ENCODE data around the gene TP63.
"Not testable (repeated sequence)": the region's sequence is repeated elsewhere in the genome, so short reads cannot be mapped to it uniquely, and the experiment has no call there.

The TP63 gene

DNA sequence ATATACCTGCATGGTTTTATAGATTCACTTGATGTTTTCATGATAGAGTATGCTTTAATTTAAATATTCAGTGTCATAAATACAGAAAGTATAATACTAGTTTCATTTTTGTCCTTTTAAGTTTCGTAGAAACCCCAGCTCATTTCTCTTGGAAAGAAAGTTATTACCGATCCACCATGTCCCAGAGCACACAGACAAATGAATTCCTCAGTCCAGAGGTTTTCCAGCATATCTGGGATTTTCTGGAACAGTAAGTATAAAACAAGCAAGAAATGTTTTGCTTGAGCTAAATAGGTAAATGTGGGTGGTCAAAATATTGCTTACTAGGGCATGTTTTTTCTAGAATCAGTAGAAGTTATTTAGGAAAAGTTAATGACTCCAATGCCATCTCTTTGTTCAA is 106.4 kb downstream of the TP63 start:
- Mint-ChIP-seq H3K4me1 (no peaks in the 10 kb centered on the region), H3K9me3 (no peaks in the 10 kb centered on the region), H3K27me3 (no peaks in the 10 kb centered on the region), H3K27ac (no peak overlapping the region), H3K4me3 (no peak overlapping the region), H3K36me3 (no peaks in the 10 kb centered on the region)
- CTCF ChIA-PET = no interaction called here
- DNase-seq = no peak

DNA sequence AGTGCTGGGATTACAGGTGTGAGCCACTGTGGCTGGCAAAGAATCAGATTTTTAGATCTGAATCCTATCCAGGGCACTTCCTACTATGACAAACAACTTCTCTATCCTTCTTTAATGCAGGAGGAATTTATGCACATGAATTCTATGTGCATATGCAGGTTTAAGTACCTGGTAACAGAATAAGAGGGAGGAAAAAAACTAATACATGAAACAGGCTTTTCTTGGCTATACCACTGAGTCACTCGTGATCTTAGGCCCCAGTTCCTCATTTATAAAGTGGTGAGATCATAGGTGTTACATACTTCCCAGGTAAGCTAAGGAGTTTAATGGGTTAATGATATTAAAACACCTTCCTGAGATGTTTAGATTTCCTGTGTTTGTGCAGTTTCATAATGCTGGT is 108.2 kb downstream of the TP63 start:
- CTCF ChIA-PET = no interaction called here
- Mint-ChIP-seq H3K4me3 (no peak overlapping the region), H3K36me3 (no peaks in the 10 kb centered on the region), H3K27ac (no peak overlapping the region), H3K9me3 (no peaks in the 10 kb centered on the region), H3K27me3 (no peaks in the 10 kb centered on the region), H3K4me1 (no peaks in the 10 kb centered on the region)
- no peak for DNase-seq

DNA sequence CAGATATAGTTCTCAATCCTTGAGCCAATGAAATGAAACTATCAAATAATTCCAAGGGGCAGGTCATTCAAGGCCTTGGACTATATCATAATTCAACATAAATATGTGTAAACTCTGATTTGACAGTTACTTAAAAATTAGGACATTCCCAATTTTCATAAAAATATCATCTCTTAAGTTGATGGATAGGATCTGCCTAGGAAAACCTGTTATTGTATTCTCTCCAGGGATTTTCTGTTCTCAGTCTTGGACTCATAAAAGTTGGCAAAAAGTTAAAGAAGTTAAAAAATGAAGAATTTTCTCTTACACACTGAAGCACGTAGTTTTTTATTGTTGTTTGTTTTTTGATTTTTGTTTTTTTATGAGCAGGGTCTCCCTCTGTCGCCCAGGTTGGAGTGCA is 109.0 kb downstream of the TP63 start:
- no peak for DNase-seq
- Mint-ChIP-seq H3K4me3 (no peak overlapping the region), H3K9me3 (peaks cover 6% of the 10 kb centered on the region), H3K27me3 (no peaks in the 10 kb centered on the region), H3K36me3 (no peaks in the 10 kb centered on the region), H3K27ac (no peak overlapping the region), H3K4me1 (no peaks in the 10 kb centered on the region)
- CTCF ChIA-PET = no interaction called here

DNA sequence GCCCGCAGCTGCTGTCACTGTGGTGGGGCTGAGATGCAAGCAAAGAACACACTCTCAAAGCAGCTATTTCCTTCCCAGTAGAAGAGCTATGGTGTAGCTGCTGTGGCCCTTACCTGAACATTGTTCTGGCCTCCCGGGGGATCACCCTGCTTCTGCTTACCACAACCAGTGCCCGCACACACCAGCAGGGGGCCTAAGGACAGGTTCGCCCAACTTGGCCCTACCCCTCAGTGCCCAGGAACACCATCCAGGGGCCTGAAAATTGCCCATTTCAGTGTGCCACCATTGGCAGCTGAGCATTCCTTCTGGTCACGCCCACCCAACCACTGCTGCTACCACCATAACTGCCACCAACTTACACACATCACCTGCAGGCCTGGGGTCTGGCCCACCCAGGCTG is 113.0 kb downstream of the TP63 start:
- Mint-ChIP-seq H3K36me3 (no peaks in the 10 kb centered on the region), H3K27ac (no peak overlapping the region), H3K27me3 (no peaks in the 10 kb centered on the region), H3K4me1 (no peaks in the 10 kb centered on the region), H3K4me3 (no peak overlapping the region), H3K9me3 (peaks cover 8% of the 10 kb centered on the region)
- DNase-seq = no peak
- CTCF ChIA-PET = no interaction called here

DNA sequence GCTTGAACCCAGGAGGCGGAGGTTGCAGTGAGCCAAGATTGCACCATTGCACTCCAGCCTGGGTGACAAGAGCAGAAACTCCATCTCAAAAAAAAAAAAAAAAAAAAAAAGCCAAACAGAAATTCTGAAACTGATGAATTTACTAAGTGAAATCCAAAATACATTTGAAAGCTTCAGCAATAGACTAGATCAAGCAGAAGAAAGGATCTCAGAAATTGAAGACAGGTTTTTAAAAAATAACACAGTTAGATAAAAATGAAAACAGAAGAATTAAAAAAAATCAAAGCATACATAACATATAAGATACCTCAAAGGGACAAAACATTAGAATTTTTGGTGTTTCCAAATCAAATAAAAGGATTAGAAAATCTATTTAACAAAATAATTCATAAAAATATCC is 114.4 kb downstream of the TP63 start:
- Mint-ChIP-seq H3K27me3 (no peaks in the 10 kb centered on the region), H3K4me3 (no peak overlapping the region), H3K4me1 (no peaks in the 10 kb centered on the region), H3K36me3 (no peaks in the 10 kb centered on the region), H3K9me3 (peaks cover 9% of the 10 kb centered on the region), H3K27ac (no peak overlapping the region)
- no peak for DNase-seq
- CTCF ChIA-PET = no interaction called here

DNA sequence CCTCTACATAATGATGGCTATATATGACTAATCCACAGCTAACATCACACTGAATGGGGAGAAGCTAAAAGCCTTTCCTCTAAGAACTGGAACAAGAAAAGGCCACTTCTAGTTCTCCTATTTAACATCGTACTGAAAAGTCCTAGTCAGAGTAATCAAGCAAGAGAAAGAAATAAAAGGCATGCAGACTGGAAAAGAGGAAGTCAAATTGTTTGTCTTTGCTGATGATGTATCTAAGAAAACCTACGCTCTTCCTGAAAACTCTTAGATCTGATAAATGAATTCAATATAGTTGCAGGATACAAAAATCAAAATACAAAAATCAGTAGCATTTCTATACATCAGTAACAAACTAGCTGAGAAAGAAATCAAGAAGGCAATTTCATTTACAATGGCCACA is 116.9 kb downstream of the TP63 start:
- H3K4me3 Mint-ChIP-seq = no peak overlapping the region
- no peaks in the 10 kb centered on the region for H3K36me3 Mint-ChIP-seq
- no peaks in the 10 kb centered on the region for H3K4me1 Mint-ChIP-seq
- peaks cover 9% of the 10 kb centered on the region for H3K9me3 Mint-ChIP-seq
- no peak for DNase-seq
- H3K27me3 Mint-ChIP-seq = no peaks in the 10 kb centered on the region
- CTCF ChIA-PET = no interaction called here
- H3K27ac Mint-ChIP-seq = no peak overlapping the region

DNA sequence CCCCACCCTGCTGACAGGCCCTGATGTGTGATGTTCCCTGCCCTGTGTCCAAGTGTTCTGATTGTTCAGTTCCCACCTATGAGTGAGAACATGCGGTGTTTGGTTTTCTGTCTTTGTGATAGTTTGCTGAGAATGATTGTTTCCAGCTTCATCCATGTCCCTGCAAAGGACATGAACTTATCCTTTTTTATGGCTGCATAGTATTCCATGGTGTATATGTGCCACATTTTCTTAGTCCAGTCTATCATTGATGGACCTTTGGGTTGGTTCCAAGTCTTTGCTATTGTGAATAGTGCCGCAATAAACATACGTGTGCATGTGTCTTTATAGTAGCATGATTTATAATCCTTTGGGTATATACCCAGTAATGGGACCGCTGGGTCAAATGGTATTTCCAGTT is 119.8 kb downstream of the TP63 start:
- H3K9me3 Mint-ChIP-seq, H3K36me3 Mint-ChIP-seq, H3K27me3 Mint-ChIP-seq, H3K4me1 Mint-ChIP-seq, DNase-seq, CTCF ChIA-PET, H3K4me3 Mint-ChIP-seq, H3K27ac Mint-ChIP-seq: not testable (repeated sequence)

DNA sequence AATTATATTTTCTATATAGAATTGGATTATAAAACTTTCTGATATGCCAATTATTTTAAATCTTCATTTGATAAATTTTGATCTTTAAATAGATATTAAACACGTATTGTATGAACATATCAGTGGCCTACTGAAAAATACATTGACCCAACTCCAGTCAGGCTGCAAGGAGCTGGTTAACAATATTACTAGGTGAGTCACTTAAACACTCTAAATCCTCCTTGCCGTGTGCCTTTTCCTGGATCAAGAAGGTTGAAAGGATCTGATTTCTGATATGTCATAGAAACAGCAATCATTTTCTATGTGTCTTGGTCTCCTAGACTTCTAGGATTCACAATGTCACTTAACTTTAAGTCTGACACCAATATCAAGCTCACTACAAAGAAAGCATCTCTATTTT is 123.2 kb downstream of the TP63 start:
- H3K36me3 Mint-ChIP-seq = no peaks in the 10 kb centered on the region
- no peaks in the 10 kb centered on the region for H3K27me3 Mint-ChIP-seq
- no peak for DNase-seq
- no peak overlapping the region for H3K27ac Mint-ChIP-seq
- CTCF ChIA-PET = no interaction called here
- no peaks in the 10 kb centered on the region for H3K4me1 Mint-ChIP-seq
- H3K9me3 Mint-ChIP-seq = peaks cover 2% of the 10 kb centered on the region
- no peak overlapping the region for H3K4me3 Mint-ChIP-seq

DNA sequence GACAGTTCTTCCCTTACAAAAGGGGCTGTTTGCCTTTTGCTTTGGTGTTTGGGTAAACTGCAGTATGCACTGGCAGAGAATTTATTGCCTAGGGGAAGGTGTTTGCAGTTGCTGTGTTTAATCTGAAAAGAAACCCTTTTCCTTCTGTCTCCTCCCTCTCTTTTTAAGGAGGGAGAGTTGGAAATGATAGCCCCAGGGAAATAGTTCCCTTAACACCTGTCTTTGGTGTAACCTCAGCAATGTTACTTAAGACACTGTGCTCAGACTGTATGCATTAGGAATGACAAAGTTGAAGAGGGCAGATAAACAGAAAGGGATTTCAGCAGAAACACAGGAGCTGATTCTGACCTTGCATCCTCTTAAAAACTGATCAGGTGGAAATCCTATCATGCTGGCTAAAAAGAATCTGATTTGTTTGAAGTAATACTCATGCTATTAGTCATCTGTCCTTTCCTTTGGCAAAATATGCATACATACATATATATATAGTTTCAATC is 125.4 kb downstream of the TP63 start:
- Mint-ChIP-seq H3K4me3 (no peak overlapping the region), H3K9me3 (no peaks in the 10 kb centered on the region), H3K27ac (no peak overlapping the region), H3K4me1 (no peaks in the 10 kb centered on the region), H3K27me3 (no peaks in the 10 kb centered on the region), H3K36me3 (no peaks in the 10 kb centered on the region)
- no peak for DNase-seq
- CTCF ChIA-PET = no interaction called here

DNA sequence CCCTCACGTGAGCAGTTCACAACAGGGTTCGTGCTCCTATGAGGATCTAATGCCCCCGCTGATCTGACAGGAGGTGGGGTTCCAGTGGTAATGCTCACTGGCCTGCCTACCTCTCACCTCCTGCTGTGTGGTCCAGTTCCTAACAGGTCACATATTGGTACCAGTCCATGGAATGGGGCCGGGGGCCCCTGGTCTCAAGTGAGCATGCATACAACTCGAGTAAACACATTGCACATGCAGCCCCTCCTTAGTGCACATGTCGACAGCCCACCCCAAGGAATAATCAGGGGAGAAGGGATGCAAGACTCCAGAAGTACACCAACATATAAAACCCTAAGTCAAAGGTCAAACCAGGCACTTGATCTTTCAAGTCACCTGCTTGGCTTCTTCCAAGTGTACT is 127.0 kb downstream of the TP63 start:
- Mint-ChIP-seq H3K9me3 (no peaks in the 10 kb centered on the region), H3K27ac (no peak overlapping the region), H3K4me1 (no peaks in the 10 kb centered on the region), H3K4me3 (no peak overlapping the region), H3K27me3 (no peaks in the 10 kb centered on the region), H3K36me3 (no peaks in the 10 kb centered on the region)
- CTCF ChIA-PET = no interaction called here
- DNase-seq = no peak

DNA sequence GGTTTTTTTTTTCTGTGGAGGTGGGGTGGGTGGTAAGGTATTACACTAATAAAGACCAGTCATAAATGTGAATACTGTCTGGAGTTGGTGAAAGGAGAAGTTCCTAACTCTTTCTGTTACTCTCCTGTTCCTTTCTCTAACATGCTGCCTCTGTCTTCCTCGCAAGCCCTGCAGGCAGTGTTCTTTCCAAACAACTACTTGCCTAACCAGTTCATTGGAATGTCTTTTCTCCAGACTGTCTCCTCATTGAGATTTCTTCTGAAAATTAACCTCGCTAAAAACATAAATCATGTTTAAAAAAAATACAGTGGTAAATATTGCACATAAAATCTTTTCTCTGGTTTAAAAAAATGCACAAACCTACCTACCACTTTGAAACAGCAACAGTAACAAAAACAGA is 135.2 kb downstream of the TP63 start:
- H3K27me3 Mint-ChIP-seq = no peaks in the 10 kb centered on the region
- no peaks in the 10 kb centered on the region for H3K9me3 Mint-ChIP-seq
- no peak overlapping the region for H3K27ac Mint-ChIP-seq
- no peak for DNase-seq
- H3K4me3 Mint-ChIP-seq = no peak overlapping the region
- H3K36me3 Mint-ChIP-seq = no peaks in the 10 kb centered on the region
- CTCF ChIA-PET = interaction anchor here (0.6 kb wide), 1 partner anchor 35 kb away, joined by 4 read pairs; no protein-coding TSS in a partner anchor
- no peaks in the 10 kb centered on the region for H3K4me1 Mint-ChIP-seq

DNA sequence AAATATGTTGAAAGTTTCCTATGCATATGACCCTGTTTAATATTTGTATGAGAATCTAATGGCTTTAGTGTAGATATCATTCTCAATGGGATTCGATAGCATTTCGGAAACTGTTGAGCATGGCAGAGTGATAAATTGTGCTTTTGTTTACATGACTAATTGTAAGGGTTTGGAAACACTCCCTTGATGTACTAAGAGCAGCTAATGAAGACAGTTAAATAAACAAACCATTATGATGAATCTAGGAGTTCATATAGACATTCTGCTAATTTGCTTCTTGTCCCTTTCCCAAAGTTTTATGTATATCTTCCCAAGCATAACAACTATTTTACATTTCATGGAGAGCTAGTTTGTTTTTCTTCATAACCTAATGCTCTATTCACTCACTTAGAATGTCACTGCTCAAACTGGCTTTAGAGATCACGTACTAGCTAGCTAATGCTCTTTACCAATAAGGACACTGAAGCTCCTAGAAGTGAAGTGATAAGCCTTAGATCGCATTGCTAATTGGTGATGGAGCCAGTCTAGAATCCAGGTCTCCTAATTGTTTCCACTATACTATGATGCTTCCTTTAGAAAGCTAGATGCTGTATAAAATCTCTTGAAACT is 140.8 kb downstream of the TP63 start:
- no peaks in the 10 kb centered on the region for H3K4me1 Mint-ChIP-seq
- no peak overlapping the region for H3K27ac Mint-ChIP-seq
- H3K4me3 Mint-ChIP-seq = no peak overlapping the region
- H3K36me3 Mint-ChIP-seq = no peaks in the 10 kb centered on the region
- CTCF ChIA-PET = interaction anchor here (0.6 kb wide), 1 partner anchor 8 kb away, joined by 3 read pairs; no protein-coding TSS in a partner anchor
- peaks cover 2% of the 10 kb centered on the region for H3K9me3 Mint-ChIP-seq
- no peaks in the 10 kb centered on the region for H3K27me3 Mint-ChIP-seq
- DNase-seq = no peak

DNA sequence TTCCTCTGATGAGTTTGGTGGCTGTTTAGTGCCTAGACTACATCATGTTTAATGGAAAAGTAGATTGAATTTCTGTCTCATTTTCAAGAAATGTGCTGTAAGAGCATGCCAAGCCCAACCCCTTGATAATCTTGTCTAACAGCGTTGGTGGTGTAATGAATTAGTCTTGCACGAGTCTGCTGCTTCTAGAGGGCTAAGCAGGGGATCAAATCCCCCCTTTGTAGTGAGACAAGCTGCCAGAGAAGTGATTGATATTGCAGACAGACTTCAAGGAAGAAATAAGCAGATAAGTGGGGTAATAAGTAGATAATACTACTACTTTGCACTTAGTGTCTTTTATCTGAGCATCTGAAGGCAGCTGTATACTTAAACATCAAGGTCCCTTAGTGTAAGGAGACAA is 141.4 kb downstream of the TP63 start:
- Mint-ChIP-seq H3K9me3 (peaks cover 2% of the 10 kb centered on the region), H3K27ac (no peak overlapping the region), H3K36me3 (no peaks in the 10 kb centered on the region), H3K4me1 (no peaks in the 10 kb centered on the region), H3K4me3 (no peak overlapping the region), H3K27me3 (no peaks in the 10 kb centered on the region)
- CTCF ChIA-PET = interaction anchor here (0.6 kb wide), 1 partner anchor 7 kb away, joined by 3 read pairs; no protein-coding TSS in a partner anchor
- no peak for DNase-seq

DNA sequence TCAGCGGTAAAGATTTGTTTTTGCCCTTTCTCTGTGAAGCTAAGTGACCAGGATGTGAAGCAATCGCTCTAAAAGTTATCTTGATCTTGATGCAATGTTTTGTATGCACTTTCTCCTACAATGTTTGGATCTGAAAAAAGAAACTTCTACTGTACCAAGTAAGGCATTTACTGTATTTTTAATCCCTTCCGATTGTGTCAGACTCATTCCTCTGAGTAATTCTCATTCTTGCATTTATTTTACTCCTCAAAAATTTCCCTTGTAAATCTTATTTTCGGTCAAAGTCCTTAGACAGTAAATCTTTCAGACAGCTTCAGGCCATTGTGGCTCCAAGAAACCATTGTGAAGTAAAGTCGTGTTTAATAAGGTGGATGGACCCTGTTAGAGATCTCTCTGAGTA is 141.9 kb downstream of the TP63 start:
- Mint-ChIP-seq H3K27me3 (no peaks in the 10 kb centered on the region), H3K36me3 (no peaks in the 10 kb centered on the region), H3K27ac (no peak overlapping the region), H3K4me1 (no peaks in the 10 kb centered on the region), H3K4me3 (no peak overlapping the region), H3K9me3 (peaks cover 2% of the 10 kb centered on the region)
- CTCF ChIA-PET = no interaction called here
- DNase-seq = no peak

DNA sequence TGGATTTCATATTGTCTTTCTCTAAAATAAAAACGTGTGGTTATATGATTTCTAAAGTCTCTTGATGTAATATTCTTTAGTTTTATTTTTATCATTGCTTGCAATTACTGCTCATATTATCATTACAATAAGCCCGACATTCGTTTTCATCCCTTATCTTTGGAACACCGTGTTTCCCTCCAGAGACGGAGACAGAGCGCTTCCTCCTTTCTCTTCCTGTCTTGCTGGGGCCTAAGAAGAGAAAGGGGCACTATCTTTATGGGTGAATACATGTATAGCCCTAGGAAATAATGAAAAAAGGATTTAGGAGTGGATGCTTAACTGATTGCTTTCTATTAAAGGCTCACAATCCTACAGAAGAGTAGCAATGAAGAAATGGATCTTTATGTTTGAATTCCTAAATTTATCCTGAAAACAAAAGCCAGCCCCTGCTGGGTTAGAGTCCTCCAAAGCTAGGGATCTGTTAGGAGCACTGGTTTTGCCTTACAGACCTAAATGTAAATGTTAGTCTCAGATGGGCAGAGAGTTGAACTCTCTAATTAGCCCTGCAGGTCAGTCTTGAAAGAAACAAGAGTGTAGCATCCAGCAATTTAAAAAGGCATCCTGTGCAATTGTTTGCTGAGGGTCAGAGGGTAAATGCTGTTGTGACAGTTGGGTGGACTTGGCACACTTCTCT is 145.1 kb downstream of the TP63 start:
- CTCF ChIA-PET = no interaction called here
- no peak for DNase-seq
- H3K36me3 Mint-ChIP-seq = no peaks in the 10 kb centered on the region
- H3K27ac Mint-ChIP-seq = no peak overlapping the region
- H3K27me3 Mint-ChIP-seq = no peaks in the 10 kb centered on the region
- no peaks in the 10 kb centered on the region for H3K4me1 Mint-ChIP-seq
- peaks cover 2% of the 10 kb centered on the region for H3K9me3 Mint-ChIP-seq
- H3K4me3 Mint-ChIP-seq = no peak overlapping the region
